Thyroid gland (tissue), 4 donors: ENCODE data around the gene YIF1B.

Experiments
- CTCF ChIP-seq, 6 experiments: fragments of 200-600 bp in 3 of 6; fragments of 450-650 bp in 3 of 6; sonication (generic) in 3 of 6; IDR thresholded peaks; one replicate each; pipeline ENCODE4 v1.5.1; 2016 to 2019; ENCODE audit warnings: antibody characterized with exemption in 6 of 6, mild to moderate bottlenecking in 2 of 6, inconsistent platforms in 1 of 6, moderate library complexity in 1 of 6
- POLR2A ChIP-seq, 2 donors: fragments of 450-650 bp; IDR thresholded peaks; one replicate each; pipeline ENCODE4 v1.6.1; 2017; ENCODE audit warnings: antibody characterized with exemption in 2 of 2, mild to moderate bottlenecking in 2 of 2, moderate library complexity in 1 of 2

- TF ChIP-seq CTCF (IDR thresholded peaks at IDR 0.05) = no peak
- no peak for TF ChIP-seq POLR2A (IDR thresholded peaks at IDR 0.05)
Measured at GRCh38 chr19:38331728-38332127, 16.0 kb upstream of the YIF1B start.
